GM19328 (cell line): ENCODE data around the gene HSD17B11.
"Not testable (repeated sequence)": the region's sequence is repeated elsewhere in the genome, so short reads cannot be mapped to it uniquely, and the experiment has no call there.

Source experiments
- ATAC-seq: cut with Tn5 transposase; IDR thresholded peaks from one replicate; pipeline ENCODE4 v1.9.1; 2021; ENCODE audit warnings: mild to moderate bottlenecking, moderate library complexity; ENCODE audit not compliant: unreplicated experiment

The HSD17B11 gene

GRCh38 chr4:87310691-87311335, 80.2 kb downstream of the HSD17B11 start:
- no peak for ATAC-seq

GRCh38 chr4:87309625-87310024, 81.4 kb downstream of the HSD17B11 start:
- ATAC-seq: no peak

GRCh38 chr4:87306056-87306455, 84.9 kb downstream of the HSD17B11 start:
- ATAC-seq: no peak

DNA sequence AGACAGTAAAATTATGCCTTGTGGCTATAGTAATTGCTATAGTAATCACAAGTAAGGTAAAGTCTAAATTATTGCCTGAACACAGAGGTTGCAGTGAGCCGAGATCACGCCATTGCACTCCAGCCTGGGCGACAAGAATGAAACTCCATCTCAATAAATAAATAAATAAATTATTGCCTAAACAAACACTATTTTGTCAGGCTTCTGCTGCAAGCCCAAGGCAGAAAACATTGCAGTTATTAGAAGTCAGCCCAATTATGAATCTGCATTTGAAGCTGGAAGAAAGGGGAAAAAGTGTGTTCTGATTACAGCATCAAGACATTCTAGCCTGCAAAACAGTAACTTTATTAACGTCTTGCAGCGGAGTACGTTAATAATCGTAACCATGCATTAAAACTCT, 85.4 kb downstream of the HSD17B11 start:
- ATAC-seq: no peak

DNA sequence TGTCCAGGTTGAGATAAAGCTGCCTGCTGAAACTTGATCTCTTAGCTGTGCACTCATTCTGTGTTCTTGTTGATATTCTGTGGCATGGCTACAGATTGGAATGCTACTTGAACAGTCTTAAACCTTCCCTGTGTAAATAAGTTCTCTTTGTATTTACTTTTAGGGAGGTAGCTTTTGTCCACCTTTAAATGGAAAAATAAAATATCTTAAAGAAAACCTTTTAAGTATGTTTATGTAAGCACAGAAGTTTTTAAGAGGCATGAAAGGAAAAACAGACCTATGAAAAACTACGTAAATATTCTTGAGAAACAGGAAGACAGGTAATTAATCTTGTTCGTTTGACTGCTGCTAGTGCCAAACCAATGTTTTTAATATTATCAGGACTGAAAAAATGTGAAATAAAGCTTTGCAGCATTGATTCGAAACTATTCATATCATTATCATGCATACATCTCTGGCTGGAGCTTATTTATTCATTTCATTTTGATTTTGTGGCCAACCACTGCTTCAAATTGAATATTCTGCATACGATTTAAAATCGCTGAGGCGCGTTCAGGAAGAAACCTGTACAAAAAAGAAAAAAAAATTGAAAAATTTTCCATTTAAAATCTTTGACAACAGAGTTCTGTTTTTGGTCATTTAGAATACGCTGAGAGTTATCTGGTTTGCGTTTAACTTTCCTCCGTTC, 86.1 kb downstream of the HSD17B11 start:
- no peak for ATAC-seq

DNA sequence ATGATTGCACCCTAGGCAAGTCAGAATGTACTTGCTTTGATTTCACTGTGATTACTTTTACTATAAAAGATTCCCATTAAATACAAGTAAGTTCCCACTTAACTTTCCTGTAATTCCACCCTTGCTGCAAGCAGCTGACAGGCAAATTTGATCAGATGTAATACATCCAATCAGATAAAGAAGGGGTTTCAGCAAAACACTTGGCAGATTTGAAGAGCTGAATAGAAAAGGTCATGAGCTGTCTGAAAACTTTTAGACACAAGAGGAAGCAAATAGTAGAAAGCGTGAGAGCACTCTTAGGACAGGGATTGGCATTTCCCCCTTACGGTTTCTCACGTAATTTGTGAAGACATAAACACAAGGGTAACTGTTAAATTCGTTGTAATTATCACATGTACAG, 91.1 kb downstream of the HSD17B11 start:
- ATAC-seq: no peak

- no peak for ATAC-seq
Measured at GRCh38 chr4:87298362-87298761, 92.6 kb downstream of the HSD17B11 start.

DNA sequence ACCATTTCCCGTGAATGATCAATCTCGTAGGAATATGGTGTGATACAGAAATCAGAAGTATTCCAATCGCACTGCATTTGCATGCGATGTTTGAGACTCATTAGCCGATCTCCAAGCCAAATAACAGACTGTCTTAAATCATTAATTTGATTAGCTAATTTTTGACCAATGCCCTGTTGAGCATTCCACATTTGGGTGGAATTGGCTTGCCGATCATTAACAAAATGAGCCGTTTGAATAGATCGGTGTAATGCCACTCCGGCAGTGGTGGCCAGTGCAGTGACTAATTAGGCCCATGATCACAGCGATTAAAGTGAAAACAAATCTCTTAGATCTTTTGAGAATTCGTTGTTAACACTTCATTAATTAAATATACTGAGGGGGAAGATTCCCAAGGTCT, 96.1 kb downstream of the HSD17B11 start:
- not testable (repeated sequence) for ATAC-seq

GRCh38 chr4:87293889-87294288, 97.1 kb downstream of the HSD17B11 start:
- ATAC-seq: not testable (repeated sequence)

GRCh38 chr4:87286970-87287369, 104.0 kb downstream of the HSD17B11 start:
- no peak for ATAC-seq
